Brain microvascular endothelial cell (primary cell): ENCODE results near the gene RASL12.

Experiments
- DNase-seq: peaks from one replicate; pipeline ENCODE4 v3.0.0-alpha.2; 2020
- H3K27ac ChIP-seq: fragments of 250-450 bp; sonication (Bioruptor Pico); 2 replicates; pipeline ENCODE4 v1.5.1; 2020; ENCODE audit warnings: mild to moderate bottlenecking, moderate library complexity
- H3K27me3 ChIP-seq: fragments of 250-450 bp; sonication (Bioruptor Pico); replicated peaks from 2 replicates; pipeline ENCODE4 v1.5.1; 2020; ENCODE audit warnings: mild to moderate bottlenecking
- H3K36me3 ChIP-seq: fragments of 250-450 bp; sonication (Bioruptor Pico); replicated peaks from 2 replicates; pipeline ENCODE4 v1.5.1; 2020; ENCODE audit warnings: mild to moderate bottlenecking
- H3K4me3 ChIP-seq: 2 replicates; pipeline ENCODE4 v1.5.1; 2011; ENCODE audit warnings: low read depth, mild to moderate bottlenecking, control low read depth, low read length, moderate library complexity
- in situ Hi-C: cut with HindIII; loops from 2 replicates; pipeline ENCODE4 v1.10.0; 2017; ENCODE audit warnings: low sequenced_read_pairs, low pct_ligation_motif_present
- TF ChIP-seq, protein P1 (sequence below): IDR thresholded peaks from 2 replicates; pipeline ENCODE4 v1.5.1; 2011; ENCODE audit warnings: low read depth, mild to moderate bottlenecking, moderate library complexity, low read length, control low read depth, inconsistent platforms; ENCODE audit errors: missing control alignments

The RASL12 gene

DNA sequence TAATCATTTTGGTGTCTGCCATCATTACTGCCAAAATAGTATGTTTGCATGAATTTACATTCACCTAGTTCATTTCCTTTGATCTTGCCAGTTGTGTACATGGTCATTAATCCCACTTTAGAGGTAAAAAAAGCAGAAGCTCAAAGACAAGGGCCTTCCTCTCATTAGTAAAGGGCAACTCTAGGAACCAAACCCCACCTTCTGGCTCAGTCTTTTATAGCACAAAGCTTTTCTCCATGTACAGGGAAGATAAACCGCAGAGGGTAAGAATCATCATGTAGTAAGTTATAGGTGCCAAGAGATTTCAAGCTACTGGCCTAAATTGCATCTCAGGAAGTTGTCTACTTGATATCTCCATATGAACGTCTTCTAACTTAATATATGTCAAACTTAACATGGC is 58.8 kb downstream of the RASL12 start:
- Histone ChIP-seq H3K27ac (no peak overlapping the region), H3K36me3 (peaks cover 8% of the 10 kb centered on the region), H3K4me3 (no peak overlapping the region), H3K27me3 (no peaks in the 10 kb centered on the region)
- in situ Hi-C loops = no loop called here
- TF ChIP-seq, protein P1, sequence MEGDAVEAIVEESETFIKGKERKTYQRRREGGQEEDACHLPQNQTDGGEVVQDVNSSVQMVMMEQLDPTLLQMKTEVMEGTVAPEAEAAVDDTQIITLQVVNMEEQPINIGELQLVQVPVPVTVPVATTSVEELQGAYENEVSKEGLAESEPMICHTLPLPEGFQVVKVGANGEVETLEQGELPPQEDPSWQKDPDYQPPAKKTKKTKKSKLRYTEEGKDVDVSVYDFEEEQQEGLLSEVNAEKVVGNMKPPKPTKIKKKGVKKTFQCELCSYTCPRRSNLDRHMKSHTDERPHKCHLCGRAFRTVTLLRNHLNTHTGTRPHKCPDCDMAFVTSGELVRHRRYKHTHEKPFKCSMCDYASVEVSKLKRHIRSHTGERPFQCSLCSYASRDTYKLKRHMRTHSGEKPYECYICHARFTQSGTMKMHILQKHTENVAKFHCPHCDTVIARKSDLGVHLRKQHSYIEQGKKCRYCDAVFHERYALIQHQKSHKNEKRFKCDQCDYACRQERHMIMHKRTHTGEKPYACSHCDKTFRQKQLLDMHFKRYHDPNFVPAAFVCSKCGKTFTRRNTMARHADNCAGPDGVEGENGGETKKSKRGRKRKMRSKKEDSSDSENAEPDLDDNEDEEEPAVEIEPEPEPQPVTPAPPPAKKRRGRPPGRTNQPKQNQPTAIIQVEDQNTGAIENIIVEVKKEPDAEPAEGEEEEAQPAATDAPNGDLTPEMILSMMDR = no peak
- no peak for DNase-seq

GRCh38 chr15:65006876-65007275 is 60.9 kb downstream of the RASL12 start:
- H3K36me3 ChIP-seq = peaks cover 4% of the 10 kb centered on the region
- TF ChIP-seq, protein P1 = no peak
- H3K4me3 ChIP-seq = no peak overlapping the region
- H3K27ac ChIP-seq = no peak overlapping the region
- in situ Hi-C loops = no loop called here
- no peaks in the 10 kb centered on the region for H3K27me3 ChIP-seq
- DNase-seq = no peak

- TF ChIP-seq, protein P1 = no peak
- Histone ChIP-seq H3K27me3 (no peaks in the 10 kb centered on the region), H3K4me3 (no peak overlapping the region), H3K36me3 (peaks cover 4% of the 10 kb centered on the region), H3K27ac (no peak overlapping the region)
- in situ Hi-C loops = no loop called here
- DNase-seq = no peak
These were observed 62.8 kb downstream of the RASL12 start for GRCh38 chr15:65004993-65005392.
